Measurements from ENCODE around the gene ZMYM5. TPM values are rescaled to one million over a fixed set of nuclear protein-coding genes. Genes with fewer than 3 reads are reported as not detected.

Gene ZMYM5
- total RNA-seq, 6 experiments from 2014 or later, result 6.8 to 9.3 (median 8.6) TPM

GRCh38 chr13:19888799-19889198 is 25.4 kb upstream of the ZMYM5 start:
- TF ChIP-seq CTCF (IDR thresholded peaks at IDR 0.05), result peak; percentile 55
- no peaks in the 10 kb centered on the region for H3K27me3 Mint-ChIP-seq (ENCODE audit: insufficient read depth)
- no peak overlapping the region for H3K27ac Mint-ChIP-seq
- DNase-seq, result peak; percentile 2
- no peaks in the 10 kb centered on the region; the same call in 1 of the 2 replicates for H3K9me3 Mint-ChIP-seq
- H3K36me3 Mint-ChIP-seq (ENCODE audit: low read depth), result peaks cover 5% of the 10 kb centered on the region; the same call in 1 of the 2 replicates
- H3K4me3 Mint-ChIP-seq, result no peak overlapping the region
- H3K4me1 Mint-ChIP-seq (ENCODE audit: low read depth), result no peaks in the 10 kb centered on the region

GRCh38 chr13:19882231-19882630 is 18.8 kb upstream of the ZMYM5 start:
- DNase-seq, result no peak
- H3K27me3 Mint-ChIP-seq (ENCODE audit: insufficient read depth), result peaks cover 7% of the 10 kb centered on the region; the same call in 1 of the 2 replicates
- no peaks in the 10 kb centered on the region; the same call in 1 of the 2 replicates for H3K9me3 Mint-ChIP-seq
- H3K27ac Mint-ChIP-seq, result no peak overlapping the region
- H3K4me3 Mint-ChIP-seq, result no peak overlapping the region
- H3K36me3 Mint-ChIP-seq (ENCODE audit: low read depth), result peaks cover 5% of the 10 kb centered on the region; the same call in 1 of the 2 replicates
- TF ChIP-seq CTCF (IDR thresholded peaks at IDR 0.05), result no peak
- peaks cover 5% of the 10 kb centered on the region; the same call in 1 of the 2 replicates for H3K4me1 Mint-ChIP-seq (ENCODE audit: low read depth)

- DNase-seq, result no peak
- Mint-ChIP-seq H3K4me3 (no peak overlapping the region), H3K27me3 (ENCODE audit: insufficient read depth) (peaks cover 7% of the 10 kb centered on the region; the same call in 1 of the 2 replicates), H3K36me3 (ENCODE audit: low read depth) (peaks cover 5% of the 10 kb centered on the region; the same call in 1 of the 2 replicates), H3K9me3 (no peaks in the 10 kb centered on the region; the same call in 1 of the 2 replicates), H3K27ac (no peak overlapping the region), H3K4me1 (ENCODE audit: low read depth) (peaks cover 5% of the 10 kb centered on the region; the same call in 1 of the 2 replicates)
- no peak for TF ChIP-seq CTCF (IDR thresholded peaks at IDR 0.05)
These were observed 18.2 kb upstream of the ZMYM5 start for GRCh38 chr13:19881641-19882040.

GRCh38 chr13:19864746-19865309 is 1.4 kb upstream of the ZMYM5 start:
- DNase-seq, result peak; percentile 37
- peaks cover 13% of the 10 kb centered on the region; the same call in 1 of the 2 replicates for H3K36me3 Mint-ChIP-seq (ENCODE audit: low read depth)
- no peaks in the 10 kb centered on the region; the same call in 1 of the 2 replicates for H3K27me3 Mint-ChIP-seq (ENCODE audit: insufficient read depth)
- peak overlapping the region; percentile 92 for H3K27ac Mint-ChIP-seq
- H3K4me1 Mint-ChIP-seq (ENCODE audit: low read depth), result peaks cover 24% of the 10 kb centered on the region
- peak overlapping the region; percentile 84 for H3K4me3 Mint-ChIP-seq
- no peaks in the 10 kb centered on the region for H3K9me3 Mint-ChIP-seq
- TF ChIP-seq CTCF (IDR thresholded peaks at IDR 0.05), result peak; percentile 82

- H3K27me3 Mint-ChIP-seq (ENCODE audit: insufficient read depth), result no peaks in the 10 kb centered on the region; the same call in 1 of the 2 replicates
- DNase-seq, result peak; percentile 40
- peak overlapping the region; percentile 92 for H3K27ac Mint-ChIP-seq
- TF ChIP-seq CTCF (IDR thresholded peaks at IDR 0.05), result no peak
- H3K36me3 Mint-ChIP-seq (ENCODE audit: low read depth), result peaks cover 13% of the 10 kb centered on the region; the same call in 1 of the 2 replicates
- peak overlapping the region; percentile 84 for H3K4me3 Mint-ChIP-seq
- no peaks in the 10 kb centered on the region for H3K9me3 Mint-ChIP-seq
- H3K4me1 Mint-ChIP-seq (ENCODE audit: low read depth), result peaks cover 24% of the 10 kb centered on the region
These were observed 736 bp upstream of the ZMYM5 start for GRCh38 chr13:19864024-19864745.

Measured in HFFc6 (cell line).